ENCODE measurements around the gene APLP1. TPM values are rescaled to one million over a fixed set of nuclear protein-coding genes. Genes with fewer than 3 reads are reported as not detected.
"Not testable (repeated sequence)": the region's sequence is repeated elsewhere in the genome, so short reads cannot be mapped to it uniquely, and the experiment has no call there.

APLP1 gene
- total RNA-seq, 1 experiment from 2014 or later, result 1.6 TPM

GRCh38 chr19:35852029-35852780, 16.2 kb upstream of the APLP1 start, which contains the start of gene NPHS1:
TSS of gene NPHS1 (minus strand) at chr19:35852504. CDS start at chr19:35851837, 667 bp downstream.
- no peak for DNase-seq (ENCODE audit: low read depth)

- no peak for DNase-seq (ENCODE audit: low read depth)
Observed at GRCh38 chr19:35853038-35853756, 15.2 kb upstream of the APLP1 start.

GRCh38 chr19:35856546-35857149, 11.7 kb upstream of the APLP1 start, which contains the start of gene KIRREL2:
TSS of gene KIRREL2 (plus strand) at chr19:35856911. CDS start at chr19:35857120, 209 bp downstream.
- DNase-seq (ENCODE audit: low read depth), result no peak

- no peak for DNase-seq (ENCODE audit: low read depth)
Observed at GRCh38 chr19:35858311-35858710, 10.1 kb upstream of the APLP1 start.

- no peak for DNase-seq (ENCODE audit: low read depth)
Observed at GRCh38 chr19:35859414-35859813, 9.0 kb upstream of the APLP1 start.

GRCh38 chr19:35860436-35860817, 7.9 kb upstream of the APLP1 start:
- no peak for DNase-seq (ENCODE audit: low read depth)

- no peak for DNase-seq (ENCODE audit: low read depth)
Observed at GRCh38 chr19:35860818-35861639, 7.3 kb upstream of the APLP1 start.

GRCh38 chr19:35861640-35862160, 6.7 kb upstream of the APLP1 start:
- DNase-seq (ENCODE audit: low read depth), result no peak

GRCh38 chr19:35862528-35862927, 5.8 kb upstream of the APLP1 start:
- DNase-seq (ENCODE audit: low read depth), result no peak

- no peak for DNase-seq (ENCODE audit: low read depth)
Observed at GRCh38 chr19:35863018-35863417, 5.4 kb upstream of the APLP1 start.

- no peak for DNase-seq (ENCODE audit: low read depth)
Observed at GRCh38 chr19:35868823-35869326, 501 bp downstream of the APLP1 start.

- peak; percentile 14 for DNase-seq (ENCODE audit: low read depth)
Observed at GRCh38 chr19:35869327-35870123, 1.2 kb downstream of the APLP1 start.

GRCh38 chr19:35870124-35870736, 1.9 kb downstream of the APLP1 start:
- DNase-seq (ENCODE audit: low read depth), result not testable (repeated sequence)

- no peak for DNase-seq (ENCODE audit: low read depth)
Observed at GRCh38 chr19:35870798-35871197, 2.4 kb downstream of the APLP1 start.

- DNase-seq (ENCODE audit: low read depth), result no peak
Observed at GRCh38 chr19:35871611-35872010, 3.2 kb downstream of the APLP1 start.

- no peak for DNase-seq (ENCODE audit: low read depth)
Observed at GRCh38 chr19:35872180-35872579, 3.8 kb downstream of the APLP1 start.

GRCh38 chr19:35874392-35874930, 6.1 kb downstream of the APLP1 start:
- DNase-seq (ENCODE audit: low read depth), result no peak

- no peak for DNase-seq (ENCODE audit: low read depth)
Observed at GRCh38 chr19:35879068-35879467, 10.7 kb downstream of the APLP1 start.

- peak; percentile 86 for DNase-seq (ENCODE audit: low read depth)
Observed at GRCh38 chr19:35879770-35880317, 11.5 kb downstream of the APLP1 start.

All from HT1080 (cell line).